WTC11 (cell line): ENCODE data around the gene CFAP100.

Source experiments
- CREM ChIP-seq: sonication (generic); formaldehyde crosslinking; IDR thresholded peaks from 2 replicates; pipeline ENCODE4 v1.8.1; 2022; ENCODE audit warnings: mild to moderate bottlenecking, missing genetic modification reagents, moderate library complexity
- FOXJ3 ChIP-seq: sonication (generic); formaldehyde crosslinking; IDR thresholded peaks from 2 replicates; pipeline ENCODE4 v1.9.0; 2021; ENCODE audit warnings: missing genetic modification reagents, mild to moderate bottlenecking, borderline replicate concordance
- GRHL2 ChIP-seq: fragments of 250-450 bp; sonication (Bioruptor Pico); IDR thresholded peaks from 2 replicates; pipeline ENCODE4 v1.8.0; 2022; ENCODE audit warnings: mild to moderate bottlenecking, moderate library complexity; ENCODE audit not compliant: insufficient replicate concordance, severe bottlenecking
- JUN ChIP-seq: sonication (generic); formaldehyde crosslinking; IDR thresholded peaks from 2 replicates; pipeline ENCODE4 v1.8.0; 2023; ENCODE audit warnings: mild to moderate bottlenecking, missing genetic modification reagents
- NFYB ChIP-seq: sonication (generic); formaldehyde crosslinking; conservative IDR thresholded peaks from 2 replicates; pipeline ENCODE4 v1.8.0; 2022; ENCODE audit warnings: low read depth, missing genetic modification reagents
- SMAD3 ChIP-seq: sonication (generic); formaldehyde crosslinking; IDR thresholded peaks from 2 replicates; pipeline ENCODE4 v1.8.0; 2022; ENCODE audit warnings: missing genetic modification reagents, mild to moderate bottlenecking, borderline replicate concordance
- TCF7 ChIP-seq: sonication (generic); formaldehyde crosslinking; IDR thresholded peaks from 2 replicates; pipeline ENCODE4 v1.8.0; 2022; ENCODE audit warnings: mild to moderate bottlenecking, low read depth, missing genetic modification reagents, moderate library complexity
- ZNF396 ChIP-seq: fragments of 250-450 bp; sonication (Bioruptor Pico); IDR thresholded peaks from 2 replicates; pipeline ENCODE4 v1.8.0; 2021; ENCODE audit warnings: mild to moderate bottlenecking, moderate library complexity, borderline replicate concordance
- ZNF416 ChIP-seq: fragments of 250-450 bp; sonication (Bioruptor Pico); IDR thresholded peaks from 2 replicates; pipeline ENCODE4 v1.9.0; 2021; ENCODE audit warnings: mild to moderate bottlenecking, inconsistent platforms
- TF ChIP-seq, protein P1 (sequence below): fragments of 200-600 bp; IDR thresholded peaks from 2 replicates; pipeline ENCODE4 v1.8.0; 2022; ENCODE audit warnings: antibody characterized with exemption
- TF ChIP-seq, protein P2 (sequence below): sonication (generic); formaldehyde crosslinking; IDR thresholded peaks from 2 replicates; pipeline ENCODE4 v1.8.1; 2022; ENCODE audit warnings: mild to moderate bottlenecking, moderate library complexity, missing genetic modification reagents
- TF ChIP-seq, protein P3 (sequence below): sonication (generic); formaldehyde crosslinking; IDR thresholded peaks from 2 replicates; pipeline ENCODE4 v1.8.1; 2023; ENCODE audit warnings: mild to moderate bottlenecking, missing genetic modification reagents, moderate library complexity
- TF ChIP-seq, protein P4 (sequence below): sonication (generic); formaldehyde crosslinking; IDR thresholded peaks from 2 replicates; pipeline ENCODE4 v1.8.1; 2022; ENCODE audit warnings: low read depth, mild to moderate bottlenecking, moderate library complexity, missing genetic modification reagents, borderline replicate concordance

DNA sequence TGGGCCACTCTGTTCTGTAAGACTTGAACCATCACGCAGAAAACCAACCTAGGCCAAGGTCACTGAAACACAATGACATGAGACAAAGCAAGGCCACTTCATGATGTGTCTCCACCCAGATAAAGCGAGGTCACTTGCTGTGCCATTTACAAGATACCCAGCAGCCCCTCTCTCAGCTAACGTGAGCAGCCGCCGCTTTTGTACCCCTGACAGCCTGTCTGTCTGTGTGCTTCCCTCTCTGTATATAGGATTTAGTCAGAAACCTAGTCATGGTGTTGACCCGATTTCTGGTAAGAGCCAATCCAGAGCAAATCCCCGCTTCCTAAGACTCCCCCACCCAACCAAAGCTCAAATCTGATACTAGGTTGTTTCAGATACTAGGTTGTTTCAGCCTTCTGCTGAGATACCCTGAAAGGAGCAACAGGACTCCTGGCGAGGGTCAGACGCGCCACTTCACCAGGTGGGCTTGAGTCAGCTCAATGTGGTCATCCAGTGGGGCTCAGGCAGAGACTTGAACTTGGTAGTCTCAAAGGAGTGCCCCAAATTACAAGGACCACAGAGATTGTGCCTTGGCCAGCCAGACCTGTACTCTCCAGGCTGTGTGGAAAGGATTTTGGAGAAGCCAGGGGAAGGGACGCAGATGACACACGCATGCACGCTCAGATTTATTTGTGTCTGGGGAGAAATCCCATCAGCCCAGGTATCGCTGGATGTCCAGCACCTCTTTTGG lies 84.0 kb downstream of the CFAP100 start:
- TF ChIP-seq JUN (CRISPR knock-in tag) (no peak), TCF7 (CRISPR knock-in tag) (no peak), CREM (CRISPR knock-in tag) (no peak), NFYB (CRISPR knock-in tag) (no peak), SMAD3 (CRISPR knock-in tag) (no peak), GRHL2 (CRISPR knock-in tag) (no peak), ZNF416 (CRISPR knock-in tag) (no peak), FOXJ3 (no peak), ZNF396 (CRISPR knock-in tag) (no peak)
- TF ChIP-seq, protein P1, sequence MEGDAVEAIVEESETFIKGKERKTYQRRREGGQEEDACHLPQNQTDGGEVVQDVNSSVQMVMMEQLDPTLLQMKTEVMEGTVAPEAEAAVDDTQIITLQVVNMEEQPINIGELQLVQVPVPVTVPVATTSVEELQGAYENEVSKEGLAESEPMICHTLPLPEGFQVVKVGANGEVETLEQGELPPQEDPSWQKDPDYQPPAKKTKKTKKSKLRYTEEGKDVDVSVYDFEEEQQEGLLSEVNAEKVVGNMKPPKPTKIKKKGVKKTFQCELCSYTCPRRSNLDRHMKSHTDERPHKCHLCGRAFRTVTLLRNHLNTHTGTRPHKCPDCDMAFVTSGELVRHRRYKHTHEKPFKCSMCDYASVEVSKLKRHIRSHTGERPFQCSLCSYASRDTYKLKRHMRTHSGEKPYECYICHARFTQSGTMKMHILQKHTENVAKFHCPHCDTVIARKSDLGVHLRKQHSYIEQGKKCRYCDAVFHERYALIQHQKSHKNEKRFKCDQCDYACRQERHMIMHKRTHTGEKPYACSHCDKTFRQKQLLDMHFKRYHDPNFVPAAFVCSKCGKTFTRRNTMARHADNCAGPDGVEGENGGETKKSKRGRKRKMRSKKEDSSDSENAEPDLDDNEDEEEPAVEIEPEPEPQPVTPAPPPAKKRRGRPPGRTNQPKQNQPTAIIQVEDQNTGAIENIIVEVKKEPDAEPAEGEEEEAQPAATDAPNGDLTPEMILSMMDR: no peak
- TF ChIP-seq, protein P2, sequence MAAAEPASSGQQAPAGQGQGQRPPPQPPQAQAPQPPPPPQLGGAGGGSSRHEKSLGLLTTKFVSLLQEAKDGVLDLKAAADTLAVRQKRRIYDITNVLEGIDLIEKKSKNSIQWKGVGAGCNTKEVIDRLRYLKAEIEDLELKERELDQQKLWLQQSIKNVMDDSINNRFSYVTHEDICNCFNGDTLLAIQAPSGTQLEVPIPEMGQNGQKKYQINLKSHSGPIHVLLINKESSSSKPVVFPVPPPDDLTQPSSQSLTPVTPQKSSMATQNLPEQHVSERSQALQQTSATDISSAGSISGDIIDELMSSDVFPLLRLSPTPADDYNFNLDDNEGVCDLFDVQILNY (CRISPR knock-in tag): no peak
- TF ChIP-seq, protein P3, sequence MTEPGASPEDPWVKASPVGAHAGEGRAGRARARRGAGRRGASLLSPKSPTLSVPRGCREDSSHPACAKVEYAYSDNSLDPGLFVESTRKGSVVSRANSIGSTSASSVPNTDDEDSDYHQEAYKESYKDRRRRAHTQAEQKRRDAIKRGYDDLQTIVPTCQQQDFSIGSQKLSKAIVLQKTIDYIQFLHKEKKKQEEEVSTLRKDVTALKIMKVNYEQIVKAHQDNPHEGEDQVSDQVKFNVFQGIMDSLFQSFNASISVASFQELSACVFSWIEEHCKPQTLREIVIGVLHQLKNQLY (CRISPR knock-in tag): no peak
- TF ChIP-seq, protein P4, sequence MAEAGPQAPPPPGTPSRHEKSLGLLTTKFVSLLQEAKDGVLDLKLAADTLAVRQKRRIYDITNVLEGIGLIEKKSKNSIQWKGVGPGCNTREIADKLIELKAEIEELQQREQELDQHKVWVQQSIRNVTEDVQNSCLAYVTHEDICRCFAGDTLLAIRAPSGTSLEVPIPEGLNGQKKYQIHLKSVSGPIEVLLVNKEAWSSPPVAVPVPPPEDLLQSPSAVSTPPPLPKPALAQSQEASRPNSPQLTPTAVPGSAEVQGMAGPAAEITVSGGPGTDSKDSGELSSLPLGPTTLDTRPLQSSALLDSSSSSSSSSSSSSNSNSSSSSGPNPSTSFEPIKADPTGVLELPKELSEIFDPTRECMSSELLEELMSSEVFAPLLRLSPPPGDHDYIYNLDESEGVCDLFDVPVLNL (CRISPR knock-in tag): no peak
